GM21515 (cell line): ENCODE measurements around the gene TENM3.

Experiments used
- ATAC-seq: cut with Tn5 transposase; IDR thresholded peaks from one replicate; pipeline ENCODE4 v1.9.1; 2021; ENCODE audit not compliant: unreplicated experiment

The TENM3 gene

GRCh38 chr4:182324282-182324681 is 81.1 kb downstream of the TENM3 start:
- no peak for ATAC-seq

- ATAC-seq, result no peak
These were observed 82.2 kb downstream of the TENM3 start for GRCh38 chr4:182325397-182325796.

- ATAC-seq, result no peak
These were observed 82.7 kb downstream of the TENM3 start for GRCh38 chr4:182325848-182326255.

- no peak for ATAC-seq
These were observed 85.3 kb downstream of the TENM3 start for GRCh38 chr4:182328505-182328904.

GRCh38 chr4:182337366-182337765 is 94.2 kb downstream of the TENM3 start:
- ATAC-seq, result no peak

GRCh38 chr4:182338063-182338462 is 94.9 kb downstream of the TENM3 start:
- ATAC-seq, result no peak

- no peak for ATAC-seq
These were observed 95.5 kb downstream of the TENM3 start for GRCh38 chr4:182338746-182339145.

GRCh38 chr4:182339221-182339641 is 96.0 kb downstream of the TENM3 start:
- ATAC-seq, result no peak

GRCh38 chr4:182343453-182343852 is 100.3 kb downstream of the TENM3 start:
- no peak for ATAC-seq

GRCh38 chr4:182344968-182345367 is 101.8 kb downstream of the TENM3 start:
- ATAC-seq, result no peak

GRCh38 chr4:182346250-182346649 is 103.0 kb downstream of the TENM3 start:
- no peak for ATAC-seq

- no peak for ATAC-seq
These were observed 103.6 kb downstream of the TENM3 start for GRCh38 chr4:182346675-182347375.

- no peak for ATAC-seq
These were observed 105.7 kb downstream of the TENM3 start for GRCh38 chr4:182348779-182349326.

GRCh38 chr4:182350041-182350440 is 106.8 kb downstream of the TENM3 start:
- ATAC-seq, result no peak

- no peak for ATAC-seq
These were observed 108.3 kb downstream of the TENM3 start for GRCh38 chr4:182351485-182351884.

- no peak for ATAC-seq
These were observed 110.9 kb downstream of the TENM3 start for GRCh38 chr4:182354106-182354505.

GRCh38 chr4:182354867-182355266 is 111.7 kb downstream of the TENM3 start:
- no peak for ATAC-seq

- ATAC-seq, result no peak
These were observed 124.0 kb downstream of the TENM3 start for GRCh38 chr4:182367153-182367552.

GRCh38 chr4:182369211-182369610 is 126.0 kb downstream of the TENM3 start:
- ATAC-seq, result no peak

- no peak for ATAC-seq
These were observed 127.3 kb downstream of the TENM3 start for GRCh38 chr4:182370491-182370890.

GRCh38 chr4:182380771-182381181 is 137.6 kb downstream of the TENM3 start:
- no peak for ATAC-seq

- ATAC-seq, result no peak
These were observed 139.7 kb downstream of the TENM3 start for GRCh38 chr4:182382941-182383340.

- no peak for ATAC-seq
These were observed 141.5 kb downstream of the TENM3 start for GRCh38 chr4:182384631-182385091.
